DND-41 (cell line): ENCODE data around the gene LEF1.

ENCODE experiments used
- ATAC-seq: fragments of 200-7000 bp; cut with Tn5 transposase; 3 replicates; pipeline ENCODE4 v1.9.1; 2021; ENCODE audit warnings: low read depth; ENCODE audit not compliant: insufficient read depth
- DNase-seq: peaks from one replicate; pipeline ENCODE4 v3.0.0-alpha.2; 2020
- H2AFZ ChIP-seq: 2 replicates; pipeline ENCODE4 v1.6.0; 2012; ENCODE audit warnings: low read depth, low read length
- H3K27ac ChIP-seq: 2 replicates; pipeline ENCODE4 v1.5.1; 2012; ENCODE audit warnings: low read length, inconsistent platforms
- H3K27me3 ChIP-seq: fragments of 200-600 bp; sonication (generic); 2 replicates; pipeline ENCODE4 v1.6.0; 2012; ENCODE audit warnings: low read length, mild to moderate bottlenecking, inconsistent platforms; ENCODE audit not compliant: insufficient read depth, poor library complexity
- H3K36me3 ChIP-seq: 2 replicates; pipeline ENCODE4 v1.5.1; 2012; ENCODE audit warnings: low read length, inconsistent platforms; ENCODE audit not compliant: insufficient read depth
- H3K4me1 ChIP-seq: 2 replicates; pipeline ENCODE4 v1.5.1; 2012; ENCODE audit warnings: mild to moderate bottlenecking, low read length; ENCODE audit not compliant: insufficient read depth
- H3K4me2 ChIP-seq: 2 replicates; pipeline ENCODE4 v1.6.0; 2012; ENCODE audit warnings: mild to moderate bottlenecking, moderate library complexity, low read length, inconsistent platforms; ENCODE audit not compliant: insufficient read depth
- H3K4me3 ChIP-seq, 2 experiments: fragments of 200-600 bp in 1 of 2; shearing (Covaris generic) in 1 of 2; 2 replicates each; pipeline ENCODE4 v1.5.1; 2012 to 2016; ENCODE audit warnings: inconsistent platforms in 2 of 2, low read length in 2 of 2, mild to moderate bottlenecking in 2 of 2, low read depth in 1 of 2, moderate library complexity in 1 of 2
- H3K79me2 ChIP-seq: 2 replicates; pipeline ENCODE4 v1.6.0; 2012; ENCODE audit warnings: low read length, inconsistent platforms; ENCODE audit not compliant: insufficient read depth
- H3K9ac ChIP-seq: 2 replicates; pipeline ENCODE4 v1.6.0; 2012; ENCODE audit warnings: low read depth, mild to moderate bottlenecking, inconsistent platforms, low read length, moderate library complexity
- H3K9me3 ChIP-seq: 2 replicates; pipeline ENCODE4 v1.5.1; 2012; ENCODE audit warnings: low read length, moderate library complexity, mild to moderate bottlenecking, inconsistent platforms; ENCODE audit not compliant: insufficient read depth, severe bottlenecking
- H4K20me1 ChIP-seq: 2 replicates; pipeline ENCODE4 v1.6.0; 2012; ENCODE audit warnings: low read length; ENCODE audit not compliant: insufficient read depth
- CTCF ChIP-seq: IDR thresholded peaks from 2 replicates; pipeline ENCODE4 v1.5.1; 2012; ENCODE audit warnings: borderline replicate concordance, low read length, moderate library complexity, mild to moderate bottlenecking; ENCODE audit not compliant: poor library complexity, severe bottlenecking; ENCODE audit errors: extremely low read depth
- EZH2 ChIP-seq: IDR thresholded peaks from 3 replicates; pipeline ENCODE4 v1.6.1; 2012; ENCODE audit warnings: borderline replicate concordance, low read depth, mild to moderate bottlenecking, moderate library complexity, low read length, inconsistent platforms; ENCODE audit not compliant: severe bottlenecking

The LEF1 gene

GRCh38 chr4:108149588-108150380, 18.9 kb downstream of the LEF1 start:
- Histone ChIP-seq H3K4me3 (no peak overlapping the region), H3K79me2 (peaks cover 98% of the 10 kb centered on the region), H3K9ac (no peak overlapping the region), H4K20me1 (peaks cover 80% of the 10 kb centered on the region), H3K27me3 (no peaks in the 10 kb centered on the region), H3K9me3 (no peaks in the 10 kb centered on the region), H3K36me3 (peaks cover 92% of the 10 kb centered on the region), H2AFZ (no peak overlapping the region), H3K27ac (no peak overlapping the region), H3K4me1 (peaks cover 79% of the 10 kb centered on the region), H3K4me2 (peak overlapping the region; percentile 39; the same call in 1 of the 2 replicates)
- ATAC-seq (no peak), DNase-seq (no peak)
- TF ChIP-seq EZH2 (no peak), CTCF (no peak)

- H3K36me3 ChIP-seq = peaks cover 92% of the 10 kb centered on the region
- H3K9me3 ChIP-seq = no peaks in the 10 kb centered on the region
- peaks cover 87% of the 10 kb centered on the region for H3K4me1 ChIP-seq
- peak overlapping the region; percentile 44; the same call in 1 of the 2 replicates for H3K4me2 ChIP-seq
- ATAC-seq = peak; percentile 45
- no peak overlapping the region for H2AFZ ChIP-seq
- 0 out of 2 replicates have a peak overlapping the region, but pooled peaks have one; percentile 4 for H3K27ac ChIP-seq
- H3K27me3 ChIP-seq = no peaks in the 10 kb centered on the region
- no peak overlapping the region for H3K4me3 ChIP-seq
- no peak for DNase-seq
- peaks cover 89% of the 10 kb centered on the region for H4K20me1 ChIP-seq
- TF ChIP-seq EZH2 (no peak), CTCF (no peak)
- H3K9ac ChIP-seq = no peak overlapping the region
- peaks cover 98% of the 10 kb centered on the region for H3K79me2 ChIP-seq
These were observed 20.4 kb downstream of the LEF1 start for GRCh38 chr4:108148316-108148715.

- Histone ChIP-seq H3K4me1 (peaks cover 85% of the 10 kb centered on the region), H4K20me1 (peaks cover 88% of the 10 kb centered on the region), H3K9me3 (no peaks in the 10 kb centered on the region), H3K27ac (no peak overlapping the region), H3K4me2 (peak overlapping the region; percentile 15; the same call in 1 of the 2 replicates), H3K36me3 (peaks cover 91% of the 10 kb centered on the region), H3K9ac (no peak overlapping the region), H3K79me2 (peaks cover 98% of the 10 kb centered on the region), H3K27me3 (no peaks in the 10 kb centered on the region), H3K4me3 (no peak overlapping the region), H2AFZ (no peak overlapping the region)
- TF ChIP-seq CTCF (no peak), EZH2 (no peak)
- ATAC-seq = 0 out of 3 replicates have a peak, but pooled peaks have one; percentile 11
- no peak for DNase-seq
These were observed 21.9 kb downstream of the LEF1 start for GRCh38 chr4:108146819-108147218.
